Esophagus squamous epithelium (tissue), 5 donors: ENCODE measurements around the gene GTF2IRD1. TPM values are rescaled to one million over a fixed set of nuclear protein-coding genes. Genes with fewer than 3 reads are reported as not detected.
A peak's percentile ranks its signal among the peaks of the same experiment; 100 is the strongest.

Experiments
- DNase-seq: peaks from one replicate; lab custom pipeline; 2025; lab: John Stamatoyannopoulos, UW
- H3K27ac ChIP-seq, 4 donors: fragments of 200-600 bp; sonication (generic); one replicate each; pipeline ENCODE4 v1.5.1; 2016 to 2019; ENCODE audit warnings: mild to moderate bottlenecking in 1 of 4
- H3K27me3 ChIP-seq, 4 donors: fragments of 200-600 bp; sonication (generic); 1 replicate in 3 of 4; 2 replicates in 1 of 4; pipeline versions ENCODE4 v1.5.1 to v1.6.0; 2017 to 2021; ENCODE audit warnings: antibody characterized with exemption in 1 of 4
- H3K36me3 ChIP-seq, 3 donors: fragments of 200-600 bp; sonication (generic); one replicate each; pipeline ENCODE4 v1.5.1; 2016 to 2019
- H3K4me1 ChIP-seq, 3 donors: fragments of 200-600 bp; sonication (generic); one replicate each; pipeline ENCODE4 v1.5.1; 2017 to 2019
- H3K4me3 ChIP-seq, 4 donors: fragments of 200-600 bp; sonication (generic); 1 replicate in 3 of 4; 2 replicates in 1 of 4; pipeline ENCODE4 v1.5.1; 2016 to 2019; ENCODE audit warnings: mild to moderate bottlenecking in 2 of 4, moderate library complexity in 1 of 4
- H3K9me3 ChIP-seq, 3 donors: fragments of 200-600 bp; sonication (generic); one replicate each; pipeline ENCODE4 v1.5.1; 2016 to 2019
- POLR2A ChIP-seq, 4 donors: fragments of 450-650 bp; IDR thresholded peaks; one replicate each; pipeline ENCODE4 v1.6.1; 2017; ENCODE audit warnings: antibody characterized with exemption in 4 of 4, mild to moderate bottlenecking in 4 of 4, moderate library complexity in 3 of 4
- WGBS, 2 donors: methylation state at CpG; one replicate each; pipeline ENCODE4 v1.1.5; 2018; 5-methylcytosine and 5-hydroxymethylcytosine counted together
- intact Hi-C: fragments of 100-400 bp; cut with DNase I; formaldehyde crosslinking; loops from one replicate; pipeline ENCODE4 v1.15.0; 2022
- total RNA-seq, 4 donors: library from RNA; depleted of rRNA; stranded (reverse); fragments of >200 nt; gene quantifications; one replicate each; pipeline ENCODE4 v1.1.0, GENCODE V29; 2016
- TF ChIP-seq, protein P1 (sequence below), 6 experiments: fragments of 450-650 bp in 4 of 6; fragments of 200-600 bp in 2 of 6; sonication (generic) in 2 of 6; IDR thresholded peaks; one replicate each; pipeline ENCODE4 v1.5.1; 2016 to 2019; ENCODE audit warnings: antibody characterized with exemption in 6 of 6, mild to moderate bottlenecking in 4 of 6, moderate library complexity in 4 of 6
- donor health status: DM: yes; HTN: yes; CAD: no.

The GTF2IRD1 gene
- total RNA-seq, 4 donors from 2014 or later, result 26.8 to 35.6 (median 28.5) TPM

DNA sequence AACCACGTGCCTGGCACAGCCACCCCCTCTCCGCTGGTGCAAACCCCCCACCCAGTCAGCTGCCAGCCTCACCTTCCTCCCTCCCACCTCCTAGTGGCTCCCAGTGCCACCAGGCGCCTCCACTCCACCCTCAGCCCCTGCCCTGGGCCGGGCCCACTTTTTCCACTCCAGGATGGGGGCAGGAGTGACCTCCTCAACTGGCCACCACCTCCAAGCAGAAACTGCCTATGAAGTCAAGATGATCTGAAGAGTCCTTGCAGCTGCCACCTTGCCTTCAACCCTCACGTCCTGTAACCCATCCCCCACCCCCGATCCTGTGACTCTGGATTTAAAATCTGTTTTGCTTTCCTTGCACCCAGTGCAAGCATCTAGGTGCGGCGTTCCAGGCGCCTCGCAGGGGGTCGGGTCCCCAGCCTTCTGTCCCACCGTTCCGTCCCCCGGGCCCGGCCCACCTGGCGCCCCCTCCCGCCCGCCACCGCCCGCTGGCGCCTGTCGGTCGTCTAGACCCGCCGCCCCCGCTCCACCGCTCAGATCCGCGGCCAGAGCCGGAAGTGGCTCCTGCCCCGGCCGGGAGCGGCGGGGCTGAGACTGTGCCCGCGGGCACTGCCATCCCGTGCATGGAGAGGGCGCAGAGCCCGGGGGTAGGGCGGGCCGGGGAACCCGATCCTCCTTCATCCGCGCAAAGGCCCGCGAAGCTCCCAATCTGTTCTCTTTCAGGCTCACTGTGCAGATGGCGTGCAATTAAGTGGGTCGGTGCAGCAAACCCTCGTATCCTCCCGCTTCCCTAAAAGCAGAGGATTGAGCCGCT lies 152.6 kb downstream of the GTF2IRD1 start:
- Histone ChIP-seq H3K27me3 (no peaks in the 10 kb centered on the region), H3K4me3 (peak overlapping the region; percentile 19 to 64 (median 40)), H3K36me3 (peaks cover 0 to 9% (median 0%) of the 10 kb centered on the region in 3 donors), H3K4me1 (peaks cover 26 to 68% (median 31%) of the 10 kb centered on the region in 3 donors), H3K9me3 (no peaks in the 10 kb centered on the region), H3K27ac (peak overlapping the region; percentile 73 to 90 (median 84))
- DNase-seq, result no peak
- intact Hi-C loops, result no loop called here
- no peak for TF ChIP-seq POLR2A (IDR thresholded peaks at IDR 0.05)
- TF ChIP-seq, protein P1, sequence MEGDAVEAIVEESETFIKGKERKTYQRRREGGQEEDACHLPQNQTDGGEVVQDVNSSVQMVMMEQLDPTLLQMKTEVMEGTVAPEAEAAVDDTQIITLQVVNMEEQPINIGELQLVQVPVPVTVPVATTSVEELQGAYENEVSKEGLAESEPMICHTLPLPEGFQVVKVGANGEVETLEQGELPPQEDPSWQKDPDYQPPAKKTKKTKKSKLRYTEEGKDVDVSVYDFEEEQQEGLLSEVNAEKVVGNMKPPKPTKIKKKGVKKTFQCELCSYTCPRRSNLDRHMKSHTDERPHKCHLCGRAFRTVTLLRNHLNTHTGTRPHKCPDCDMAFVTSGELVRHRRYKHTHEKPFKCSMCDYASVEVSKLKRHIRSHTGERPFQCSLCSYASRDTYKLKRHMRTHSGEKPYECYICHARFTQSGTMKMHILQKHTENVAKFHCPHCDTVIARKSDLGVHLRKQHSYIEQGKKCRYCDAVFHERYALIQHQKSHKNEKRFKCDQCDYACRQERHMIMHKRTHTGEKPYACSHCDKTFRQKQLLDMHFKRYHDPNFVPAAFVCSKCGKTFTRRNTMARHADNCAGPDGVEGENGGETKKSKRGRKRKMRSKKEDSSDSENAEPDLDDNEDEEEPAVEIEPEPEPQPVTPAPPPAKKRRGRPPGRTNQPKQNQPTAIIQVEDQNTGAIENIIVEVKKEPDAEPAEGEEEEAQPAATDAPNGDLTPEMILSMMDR (IDR thresholded peaks at IDR 0.05), result peak in 1 of 6 experiments; percentile 6
- 4 to 30% methylated on average over 6 to 20 of the region's 51 CpGs for WGBS, 2 donors

DNA sequence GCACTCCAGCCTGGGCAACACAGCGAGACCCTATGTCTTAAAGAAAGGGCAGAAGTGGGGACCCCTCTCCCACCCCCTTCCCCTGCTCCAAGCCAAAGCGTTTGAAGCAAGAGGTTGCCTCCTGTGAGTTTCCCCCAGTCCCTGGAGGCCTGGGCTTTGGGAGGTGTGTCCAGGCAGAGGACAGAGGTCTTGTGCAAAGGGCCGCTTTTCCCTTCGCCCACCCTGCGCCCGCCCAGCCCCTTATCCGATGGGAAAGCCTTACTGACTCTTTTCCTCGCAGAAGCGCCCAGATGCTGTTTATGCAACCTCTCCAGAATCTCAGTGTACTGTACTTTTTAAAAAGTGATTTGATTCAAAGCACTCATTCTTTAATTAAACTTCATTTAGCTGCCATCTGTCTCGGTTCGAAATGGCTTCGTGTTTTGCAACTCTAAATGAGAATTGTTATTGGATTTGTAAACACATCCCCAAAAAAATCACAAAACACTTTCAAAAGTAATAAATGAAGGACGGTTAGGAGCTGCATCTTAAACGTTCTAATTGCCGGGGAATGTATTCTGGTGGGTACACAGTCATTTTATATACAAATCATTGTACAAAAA lies 153.3 kb downstream of the GTF2IRD1 start:
- Histone ChIP-seq H3K36me3 (peaks cover 0 to 2% (median 0%) of the 10 kb centered on the region in 3 donors), H3K4me1 (peaks cover 30 to 76% (median 31%) of the 10 kb centered on the region in 3 donors), H3K27ac (peak overlapping the region; percentile 73 to 90 (median 84)), H3K27me3 (no peaks in the 10 kb centered on the region), H3K9me3 (no peaks in the 10 kb centered on the region), H3K4me3 (peak overlapping the region in 3 of 4 donors; percentile 31 to 64 (median 48))
- 59 to 65% methylated on average over 7 to 15 of the region's 15 CpGs for WGBS, 2 donors
- intact Hi-C loops, result no loop called here
- TF ChIP-seq, protein P1 (IDR thresholded peaks at IDR 0.05), result no peak
- TF ChIP-seq POLR2A (IDR thresholded peaks at IDR 0.05), result no peak
- DNase-seq, result no peak

DNA sequence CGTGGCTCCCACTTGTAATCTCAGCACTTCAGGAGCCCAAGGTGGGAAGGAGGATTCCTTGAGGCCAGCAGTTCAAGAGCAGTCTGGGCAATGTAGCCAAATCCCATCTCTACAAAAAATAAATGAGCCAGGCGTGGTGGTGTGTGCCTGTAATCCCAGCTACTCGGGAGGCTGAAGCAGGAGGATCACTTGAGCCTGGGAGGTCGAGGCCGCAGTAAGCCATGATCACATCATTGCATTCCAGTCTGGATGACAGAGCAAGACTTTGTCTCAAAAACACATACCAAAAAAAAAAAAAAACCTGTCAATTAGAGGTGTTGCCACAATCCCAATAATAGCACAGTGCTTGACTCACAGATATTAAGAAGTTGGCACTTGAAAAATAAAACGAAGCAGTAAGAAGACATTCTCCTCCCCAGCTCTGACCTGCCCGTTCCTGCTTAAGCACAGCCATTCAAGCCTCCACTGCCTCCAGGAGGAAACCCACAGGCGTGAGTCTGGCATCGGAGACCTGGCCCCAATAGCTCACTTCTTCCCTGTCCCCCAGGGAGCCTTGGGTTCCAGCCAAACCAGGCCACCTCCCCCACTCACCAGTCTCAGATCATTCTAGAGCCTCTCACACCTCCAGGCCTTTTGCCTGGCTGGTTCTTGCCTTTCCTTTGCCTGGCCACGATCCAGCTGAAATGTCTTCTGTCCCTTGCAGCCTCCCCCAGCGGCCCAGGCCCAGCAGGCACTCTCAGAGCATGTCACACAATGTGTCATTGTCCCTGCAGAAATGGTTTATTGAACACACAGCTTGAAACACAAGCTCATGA lies 158.5 kb downstream of the GTF2IRD1 start:
- no peaks in the 10 kb centered on the region for H3K27me3 ChIP-seq
- H3K9me3 ChIP-seq, result no peaks in the 10 kb centered on the region
- DNase-seq, result no peak
- no peaks in the 10 kb centered on the region for H3K36me3 ChIP-seq
- H3K27ac ChIP-seq, result peak overlapping the region; percentile 84 to 90 (median 86)
- WGBS, 2 donors, result 34 to 43% methylated on average over 8 to 11 of the region's 11 CpGs
- H3K4me3 ChIP-seq, result no peak overlapping the region
- no peak for TF ChIP-seq POLR2A (IDR thresholded peaks at IDR 0.05)
- TF ChIP-seq, protein P1 (IDR thresholded peaks at IDR 0.05), result peak in 1 of 6 experiments; percentile 7
- intact Hi-C loops, result no loop called here
- peaks cover 11 to 53% (median 12%) of the 10 kb centered on the region in 3 donors for H3K4me1 ChIP-seq

DNA sequence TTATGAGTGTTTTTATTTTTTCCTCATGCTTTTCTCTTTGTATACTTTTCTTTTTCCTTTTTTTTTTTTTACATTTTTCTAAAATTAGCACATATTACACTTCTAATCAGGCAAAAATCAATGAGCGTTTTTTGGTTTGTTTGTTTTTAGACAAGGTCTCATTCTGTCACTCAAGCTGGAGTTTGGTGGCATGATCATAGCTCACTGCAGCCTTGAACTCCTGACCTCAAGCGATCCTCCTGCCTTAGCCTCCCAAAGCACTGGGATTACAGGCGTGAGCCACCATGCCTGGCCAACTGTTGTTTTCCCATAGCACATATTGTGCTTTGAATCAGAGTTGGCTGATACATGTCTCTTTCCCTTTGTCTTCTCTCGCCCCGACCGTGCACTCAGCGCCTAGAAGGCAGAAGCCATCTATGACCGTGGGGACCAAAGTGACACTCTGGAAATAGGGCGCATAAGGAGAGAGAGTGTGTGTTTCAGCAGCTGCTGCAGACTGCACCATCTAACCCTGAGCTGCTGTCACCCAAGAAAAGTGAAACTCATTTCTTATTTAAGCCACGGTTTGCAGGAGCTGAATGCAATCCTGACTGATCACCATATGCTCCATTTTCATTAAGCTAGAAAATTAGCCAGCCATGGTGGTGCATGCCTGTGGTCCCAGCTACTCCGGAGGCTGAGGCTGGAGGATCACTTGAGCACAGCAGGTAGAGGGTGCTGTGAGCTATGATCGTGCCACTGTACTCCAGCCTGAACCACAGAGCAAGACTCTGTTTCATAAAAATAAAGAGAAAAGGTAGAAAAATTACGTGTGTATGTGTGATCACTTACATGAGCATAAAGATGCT lies 162.5 kb downstream of the GTF2IRD1 start:
- 83 to 86% methylated on average over 11 to 13 of the region's 13 CpGs for WGBS, 2 donors
- Histone ChIP-seq H3K9me3 (no peaks in the 10 kb centered on the region), H3K4me1 (peaks cover 7 to 30% (median 9%) of the 10 kb centered on the region in 3 donors), H3K27ac (no peak overlapping the region), H3K27me3 (no peaks in the 10 kb centered on the region), H3K4me3 (no peak overlapping the region), H3K36me3 (no peaks in the 10 kb centered on the region)
- no peak for TF ChIP-seq POLR2A (IDR thresholded peaks at IDR 0.05)
- TF ChIP-seq, protein P1 (IDR thresholded peaks at IDR 0.05), result no peak
- DNase-seq, result no peak
- intact Hi-C loops, result no loop called here
